Dermis lymphatic vessel endothelial cell (primary cell): ENCODE measurements around the gene BECN2. TPM values are rescaled to one million over a fixed set of nuclear protein-coding genes. Genes with fewer than 3 reads are reported as not detected.

Experiments
- total RNA-seq: library from RNA; depleted of rRNA; stranded (reverse); fragments of >200 nt; gene quantifications from 2 replicates; pipeline ENCODE4 v1.2.1, GENCODE V29; 2014

BECN2 gene
- total RNA-seq, result not detected in 2 replicates

GRCh38 chr1:241957692-241958494 lies at the start of gene BECN2:
TSS of gene BECN2 (plus strand) at chr1:241957767. CDS start at chr1:241957767, 0 bp downstream.

GRCh38 chr1:241999026-241999425 lies 41.5 kb downstream of the BECN2 start, which contains the start of gene MAP1LC3C:
TSS of gene MAP1LC3C (minus strand) at chr1:241999098. CDS start at chr1:241999008, 90 bp downstream.

Other genes with a start within 250 kb of the BECN2 start
- 1.7 and 2.1 TPM in 2 replicates for gene EXO1, start 109.6 kb upstream of the BECN2 start, total RNA-seq
- gene MAP1LC3C, start 41.3 kb downstream of the BECN2 start, total RNA-seq, result not detected in 2 replicates